ENCODE results near the gene GCC2.
"Not testable (repeated sequence)": the region's sequence is repeated elsewhere in the genome, so short reads cannot be mapped to it uniquely, and the experiment has no call there.

The GCC2 gene

GRCh38 chr2:108441712-108442111, 7.3 kb upstream of the GCC2 start:
- DNase-seq, result no peak

GRCh38 chr2:108444941-108445840, 3.8 kb upstream of the GCC2 start:
- DNase-seq, result no peak

DNA sequence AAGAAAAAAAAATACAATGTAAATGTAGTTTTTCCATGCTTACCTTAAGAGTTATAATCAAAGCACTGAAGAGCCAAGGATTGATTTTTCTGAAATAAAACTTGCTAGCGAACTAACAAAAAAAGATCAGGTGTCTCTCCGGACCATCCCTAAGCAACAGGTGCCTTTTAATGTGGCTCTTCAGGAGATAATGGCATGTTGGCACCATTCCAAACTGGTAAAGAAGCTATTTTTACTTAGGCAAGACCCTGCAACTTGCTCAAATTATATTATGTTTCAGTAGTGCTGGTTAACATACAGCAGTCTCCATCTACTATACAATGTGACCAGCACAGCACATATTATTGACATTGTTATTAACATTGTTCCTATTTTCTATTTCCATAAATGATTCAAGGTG, 2.3 kb upstream of the GCC2 start:
- DNase-seq, result no peak

DNA sequence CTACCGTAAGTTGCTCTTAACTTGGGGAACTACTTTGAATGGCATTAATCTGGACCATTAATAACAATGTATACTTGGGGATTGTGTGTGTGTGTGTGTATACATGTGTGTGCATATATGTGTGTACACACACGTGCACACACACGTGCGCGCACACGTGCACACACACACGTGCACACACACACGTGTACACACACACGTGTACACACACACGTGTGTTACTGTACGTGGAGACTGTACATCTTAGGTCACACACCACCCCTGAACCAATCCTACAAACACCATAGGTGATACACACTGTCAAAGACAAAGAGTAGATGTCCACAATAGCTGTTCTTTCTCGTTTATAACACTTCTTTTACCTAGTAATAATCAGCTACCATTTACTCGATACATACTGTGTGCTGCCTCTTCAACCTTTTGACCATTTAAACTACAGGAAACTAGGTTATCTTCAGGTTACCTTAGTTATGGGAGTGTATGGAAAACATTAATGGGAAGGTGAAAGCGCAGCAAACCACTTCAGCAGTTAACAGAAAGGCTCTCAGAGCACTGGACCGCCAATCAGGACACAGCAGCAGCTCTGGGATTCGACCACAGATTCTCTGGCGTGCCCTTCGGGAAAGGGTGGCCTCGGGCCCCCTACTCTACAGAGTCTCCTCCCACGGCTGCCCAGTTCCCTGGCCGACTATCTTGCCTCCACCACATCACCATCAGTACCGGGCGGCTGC, 894 bp upstream of the GCC2 start:
- no peak for DNase-seq

GRCh38 chr2:108449410-108450130, 564 bp downstream of the GCC2 start:
- no peak for DNase-seq

- no peak for DNase-seq
Measured at GRCh38 chr2:108450863-108451262, 1.9 kb downstream of the GCC2 start.

GRCh38 chr2:108451976-108452375, 3.0 kb downstream of the GCC2 start:
- no peak for DNase-seq

- not testable (repeated sequence) for DNase-seq
Measured at GRCh38 chr2:108453530-108453929, 4.5 kb downstream of the GCC2 start.

DNA sequence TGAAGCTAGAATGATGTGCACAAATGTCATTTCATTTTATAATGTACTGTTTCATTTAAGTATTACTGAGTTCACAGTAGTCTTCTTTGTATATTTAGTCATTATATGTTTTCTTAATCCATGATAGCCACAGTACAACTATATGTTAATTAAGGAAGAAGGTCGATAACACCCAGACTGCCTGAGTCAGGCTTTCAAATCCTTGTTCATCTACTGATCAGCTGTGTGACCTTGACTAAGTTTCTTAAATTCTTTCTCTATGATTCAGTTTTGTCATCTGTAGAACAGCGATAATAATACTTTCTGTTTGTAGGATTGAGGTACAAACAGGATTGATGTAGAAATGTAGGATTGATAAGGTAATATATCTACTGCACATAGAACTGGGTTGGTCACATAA, 5.4 kb downstream of the GCC2 start:
- DNase-seq, result no peak

DNA sequence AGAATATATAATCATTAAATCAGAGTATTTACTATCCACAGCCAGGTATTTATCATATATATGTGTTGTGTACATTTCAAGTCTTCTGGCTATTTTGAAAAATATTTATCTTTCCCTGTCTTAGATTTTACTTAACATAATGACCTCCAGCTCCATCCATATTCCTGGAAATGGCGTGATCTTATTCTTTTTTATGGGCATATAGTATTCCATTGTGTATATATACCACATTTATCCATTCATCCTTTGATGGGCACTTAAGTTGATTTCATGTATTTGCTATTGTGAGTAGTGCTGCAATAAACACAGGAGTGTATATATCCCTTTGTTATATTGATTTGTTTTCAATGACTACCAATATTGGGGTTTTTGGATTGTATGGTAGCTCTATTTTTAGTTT, 6.6 kb downstream of the GCC2 start:
- no peak for DNase-seq

GRCh38 chr2:108458082-108458481, 9.1 kb downstream of the GCC2 start:
- no peak for DNase-seq

DNA sequence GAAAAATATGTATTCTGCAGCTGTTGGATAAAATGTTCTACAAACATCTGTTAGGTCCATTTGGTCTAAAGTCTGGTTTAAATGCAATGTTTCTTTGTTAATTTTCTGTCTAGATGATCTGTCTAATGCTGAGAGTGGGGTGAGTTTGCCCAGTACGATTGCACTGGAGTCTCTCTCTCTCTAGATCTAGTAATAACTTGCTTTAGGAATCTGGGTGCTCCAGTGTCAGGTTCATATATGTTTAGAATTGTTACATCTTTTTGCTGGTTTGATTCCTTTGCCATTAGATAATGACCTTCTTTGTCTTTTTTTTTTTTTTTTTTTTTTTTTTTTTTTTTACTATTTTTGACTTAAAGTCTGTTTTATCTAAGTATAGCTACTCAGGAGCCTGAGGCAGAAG, 10.4 kb downstream of the GCC2 start:
- DNase-seq, result no peak

- DNase-seq, result no peak
Measured at GRCh38 chr2:108460345-108461037, 11.5 kb downstream of the GCC2 start.

DNA sequence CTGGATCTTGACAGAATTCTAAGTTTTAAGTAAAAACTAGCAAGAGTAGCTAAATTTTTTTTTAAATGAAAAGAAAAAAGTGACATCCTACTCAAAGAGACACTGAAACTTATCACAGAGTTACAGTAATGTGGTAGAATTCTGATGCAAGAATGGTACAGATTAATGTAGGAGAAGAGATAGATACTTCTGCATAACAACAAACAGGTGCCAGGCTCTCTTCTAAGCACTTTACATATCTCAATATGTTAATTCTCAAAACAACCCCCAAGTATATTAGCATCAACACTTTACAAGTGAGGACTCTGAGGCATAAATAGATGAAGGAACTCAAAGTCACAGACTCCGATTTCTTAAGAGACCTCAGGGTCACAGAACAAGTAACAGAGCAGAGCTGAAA, 28.1 kb downstream of the GCC2 start:
- no peak for DNase-seq

- no peak for DNase-seq
Measured at GRCh38 chr2:108485253-108485652, 36.2 kb downstream of the GCC2 start.

DNA sequence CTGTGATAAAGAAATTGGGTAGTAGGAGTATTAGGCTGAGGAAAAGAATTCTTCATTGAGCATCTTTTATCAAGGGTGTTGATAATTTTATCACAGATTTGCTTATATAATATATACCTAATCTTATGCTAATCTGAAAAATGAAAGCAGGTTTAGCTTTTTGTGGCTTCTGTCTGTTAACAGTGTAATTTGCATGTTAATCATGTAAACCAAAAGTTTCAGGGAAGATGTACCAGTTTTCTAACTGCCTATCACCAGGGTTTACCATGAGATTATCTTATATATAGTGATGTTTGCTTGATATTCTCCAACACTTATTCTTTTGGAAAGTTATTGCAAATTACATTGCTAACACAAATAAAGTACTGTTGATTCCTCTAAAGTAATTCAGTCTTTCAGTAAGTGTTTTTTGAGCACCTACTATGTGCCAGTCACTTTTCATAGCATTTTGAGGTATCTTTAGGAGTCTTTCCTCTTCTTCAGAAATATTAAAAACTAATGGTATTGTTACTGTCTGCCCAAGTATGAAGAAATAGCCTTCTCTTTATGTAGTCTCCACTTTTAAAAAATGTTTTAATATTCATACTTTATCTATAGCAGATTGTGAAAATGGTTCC, 41.6 kb downstream of the GCC2 start:
- no peak for DNase-seq

DNA sequence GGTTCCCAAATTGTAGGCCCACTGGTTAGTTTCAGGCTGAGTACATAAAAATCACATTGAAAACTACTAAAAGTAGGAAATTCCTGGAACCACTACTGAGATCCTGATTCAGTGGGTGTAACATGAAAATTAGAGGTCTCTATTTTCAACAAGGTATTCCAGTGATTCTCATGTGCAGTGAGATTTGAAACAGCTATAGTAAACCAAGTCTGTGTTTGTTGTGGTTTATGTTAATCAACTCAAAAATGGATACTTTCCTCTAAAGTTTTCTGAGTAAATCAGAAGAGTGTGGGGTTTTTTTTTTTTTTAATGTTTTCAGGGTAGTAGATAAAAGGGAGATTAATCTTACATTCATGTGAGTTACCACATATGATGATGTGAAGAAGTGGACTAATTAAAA, 42.8 kb downstream of the GCC2 start:
- no peak for DNase-seq

DNA sequence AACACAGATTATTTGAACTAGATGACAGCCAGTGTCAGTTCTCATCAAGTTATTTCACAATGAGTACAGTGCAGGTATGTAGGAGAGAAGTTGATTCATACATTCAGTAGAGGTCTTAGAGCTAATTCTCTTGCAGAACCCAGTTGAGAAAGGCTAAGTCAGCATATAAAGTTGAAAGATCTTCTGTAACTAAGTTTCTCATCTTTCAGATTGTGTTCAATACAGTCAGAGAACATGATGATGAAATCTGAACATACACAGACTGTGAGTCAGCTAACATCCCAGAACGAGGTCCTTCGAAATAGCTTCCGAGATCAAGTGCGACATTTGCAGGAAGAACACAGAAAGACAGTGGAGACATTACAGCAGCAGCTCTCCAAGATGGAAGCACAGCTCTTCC, 43.4 kb downstream of the GCC2 start:
- no peak for DNase-seq

DNA sequence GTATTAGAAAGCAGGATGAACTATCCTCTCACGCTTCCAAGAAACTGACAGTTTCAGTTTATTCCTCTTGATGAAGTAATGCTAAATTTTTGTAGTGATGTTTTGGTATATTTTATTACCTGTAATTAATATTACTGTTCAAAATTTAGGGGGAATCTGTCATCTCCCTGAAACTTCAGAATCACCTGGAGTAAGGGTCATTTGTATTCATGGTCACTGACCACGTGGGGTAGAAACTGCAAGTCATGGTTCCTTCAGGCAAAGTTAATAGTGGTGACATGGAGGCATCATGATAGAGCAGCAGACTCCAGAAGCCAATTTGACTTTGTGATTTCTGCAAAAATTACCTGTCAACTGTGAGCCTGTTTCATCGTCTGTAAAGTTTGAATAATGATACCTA, 47.2 kb downstream of the GCC2 start:
- DNase-seq, result not testable (repeated sequence)

DNA sequence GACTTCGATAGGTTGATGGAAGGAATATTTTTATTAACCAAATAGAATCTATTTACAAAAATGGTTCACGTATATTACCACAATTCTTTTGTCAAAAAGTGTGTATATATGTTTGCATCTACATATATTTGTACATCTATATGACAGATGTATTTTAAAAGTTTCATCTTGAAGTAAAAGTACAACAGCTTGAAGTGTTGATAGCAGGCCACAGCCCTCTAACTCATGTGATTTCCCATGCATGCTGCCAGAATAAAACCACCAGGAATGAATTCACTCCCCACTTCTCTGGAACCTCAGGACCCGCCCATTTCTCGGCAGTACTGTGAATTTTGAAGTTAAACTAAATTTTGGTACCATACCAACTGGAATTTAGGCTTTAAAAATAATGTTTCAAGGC, 58.6 kb downstream of the GCC2 start:
- DNase-seq, result not testable (repeated sequence)

GRCh38 chr2:108512431-108512830, 63.4 kb downstream of the GCC2 start:
- DNase-seq, result not testable (repeated sequence)

DNA sequence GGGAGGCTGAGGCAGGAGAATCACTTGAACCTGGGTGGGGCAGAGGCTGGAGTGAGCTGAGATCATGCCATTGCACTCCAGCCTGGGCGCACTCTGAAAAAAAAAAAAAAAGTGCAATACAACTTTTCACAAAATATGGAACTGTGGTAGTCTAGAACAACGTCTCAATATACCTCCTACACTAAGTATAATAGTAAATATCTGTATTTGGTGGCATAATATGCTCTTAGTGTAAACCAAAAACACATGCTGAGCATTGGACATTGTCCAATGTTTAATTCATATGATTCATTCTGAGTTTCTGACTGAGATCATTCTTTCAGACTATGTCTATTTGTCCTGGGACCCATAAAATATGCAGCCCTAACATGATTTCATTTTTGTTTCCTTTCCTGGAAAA, 65.5 kb downstream of the GCC2 start:
- not testable (repeated sequence) for DNase-seq

DNA sequence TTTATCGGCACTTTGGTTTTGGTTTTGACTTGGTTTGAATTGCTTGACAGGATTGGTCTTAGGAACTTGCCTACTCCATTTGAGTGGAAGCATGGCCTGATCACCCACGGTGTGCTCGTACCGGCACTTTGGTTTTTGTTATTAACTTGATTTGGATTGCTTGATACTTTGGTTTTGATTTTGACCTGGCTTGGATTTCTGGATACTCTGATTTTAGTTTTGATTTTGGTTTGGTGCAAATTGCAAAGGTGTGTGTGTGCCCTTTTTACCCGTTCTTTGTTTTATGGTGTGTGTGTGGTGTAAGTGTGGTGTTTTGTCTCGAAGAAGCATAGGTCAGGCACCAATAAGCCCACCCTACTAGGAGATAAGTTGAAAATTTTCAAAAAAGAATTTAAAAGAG, 75.7 kb downstream of the GCC2 start:
- not testable (repeated sequence) for DNase-seq
